ENCODE results near the gene SPATA45. TPM values are rescaled to one million over a fixed set of nuclear protein-coding genes. Genes with fewer than 3 reads are reported as not detected.
"Not testable (repeated sequence)": the region's sequence is repeated elsewhere in the genome, so short reads cannot be mapped to it uniquely, and the experiment has no call there.

Gene SPATA45
- total RNA-seq, 1 experiment from 2014 or later, result 0.68 TPM

- peaks cover 3% of the 10 kb centered on the region for H3K23me2 ChIP-seq (ENCODE audit: insufficient read length, low read depth, low read length, poor library complexity, severe bottlenecking)
- no peak overlapping the region for H4K5ac ChIP-seq (ENCODE audit: insufficient read length, low read depth, low read length)
- no peaks in the 10 kb centered on the region for H3K79me1 ChIP-seq (ENCODE audit: insufficient read depth, low read depth, low read length, poor library complexity, severe bottlenecking)
- H2BK5ac ChIP-seq (ENCODE audit: insufficient read length, low read length), result no peak overlapping the region
- no peak for TF ChIP-seq CTCF (conservative IDR thresholded peaks at IDR 0.05)
- H3T11ph ChIP-seq (ENCODE audit: low read length), result no peak overlapping the region
- H2AK5ac ChIP-seq (ENCODE audit: insufficient read length, low read length), result no peak overlapping the region
- no peak for DNase-seq
- Mint-ChIP-seq H3K4me1 (peaks cover 14 to 16% of the 10 kb centered on the region in 2 experiments), H3K4me3 (peak overlapping the region in 1 of 2 experiments; percentile 8; a peak in 2 of 5 replicates), H3K27me3 (ENCODE audit: low read depth) (no peaks in the 10 kb centered on the region), H3K9me3 (no peaks in the 10 kb centered on the region), H3K36me3 (ENCODE audit: insufficient read depth in 1 of 3, low read depth in 3 of 3) (peaks cover 34 to 46% (median 35%) of the 10 kb centered on the region in 3 experiments; a peak in 6 of 7 replicates), H3K27ac (peak overlapping the region in 1 of 3 experiments; percentile 13; a peak in 2 of 7 replicates)
- no peak overlapping the region for H3K14ac ChIP-seq (ENCODE audit: insufficient read depth, low read length)
- H2BK120ac ChIP-seq (ENCODE audit: low read depth, low read length, poor library complexity, severe bottlenecking), result no peak overlapping the region
- H2BK15ac ChIP-seq (ENCODE audit: low read depth, low read length), result no peak overlapping the region
- H3K18ac ChIP-seq (ENCODE audit: insufficient read length, low read depth, low read length), result no peak overlapping the region
- H4K8ac ChIP-seq (replicated peaks; ENCODE audit: insufficient read length, low read depth, low read length), result no peak overlapping the region
- peak overlapping the region; percentile 8 for H3K4me2 ChIP-seq (ENCODE audit: insufficient read depth, insufficient read length, low read length)
- H3K27me3 ChIP-seq (ENCODE audit: insufficient read depth, low read length), result no peaks in the 10 kb centered on the region
- no peak overlapping the region for H2BK12ac ChIP-seq (ENCODE audit: insufficient read length, low read depth, low read length)
- H4K20me1 ChIP-seq (ENCODE audit: control insufficient read depth, insufficient read depth, insufficient read length), result no peaks in the 10 kb centered on the region
- no peak overlapping the region for H3K4ac ChIP-seq (ENCODE audit: low read depth, low read length)
- H3K79me2 ChIP-seq (ENCODE audit: insufficient read depth, low read length), result peaks cover 43% of the 10 kb centered on the region
- H3K23ac ChIP-seq (ENCODE audit: insufficient read length, low read depth, low read length), result no peak overlapping the region
- no peak overlapping the region for H4K91ac ChIP-seq (ENCODE audit: insufficient read length, low read depth, low read length)
- peaks cover 2% of the 10 kb centered on the region; the same call in 1 of the 2 replicates for H3K4me1 ChIP-seq (ENCODE audit: insufficient read depth, low read length)
- H3K9ac ChIP-seq (ENCODE audit: extremely low read depth, insufficient read length, low read length), result no peak overlapping the region
- no peaks in the 10 kb centered on the region for H3K9me3 ChIP-seq (ENCODE audit: control insufficient read depth, low read depth, low read length)
- H3K27ac ChIP-seq (ENCODE audit: insufficient read length, low read depth, low read length), result no peak overlapping the region
- no peak overlapping the region for H3K56ac ChIP-seq (ENCODE audit: insufficient read length, low read depth, low read length)
- no peak overlapping the region for H2BK20ac ChIP-seq (ENCODE audit: low read depth, low read length, poor library complexity, severe bottlenecking)
- no CpG with 5 or more reads among the region's 4 CpGs for WGBS (ENCODE audit: extremely low coverage, insufficient read length, low lambda C conversion rate)
- H2AFZ ChIP-seq (ENCODE audit: low read length), result no peak overlapping the region
These were observed 16.8 kb upstream of the SPATA45 start for GRCh38 chr1:212864201-212864600.

- H3K9me3 Mint-ChIP-seq; H2BK5ac ChIP-seq (ENCODE audit: insufficient read length, low read length); H3K4ac ChIP-seq (ENCODE audit: low read depth, low read length); H2BK120ac ChIP-seq (ENCODE audit: low read depth, low read length, poor library complexity, severe bottlenecking); H2AFZ ChIP-seq (ENCODE audit: low read length); DNase-seq; H4K91ac ChIP-seq (ENCODE audit: insufficient read length, low read depth, low read length); H4K20me1 ChIP-seq (ENCODE audit: control insufficient read depth, insufficient read depth, insufficient read length); H4K5ac ChIP-seq (ENCODE audit: insufficient read length, low read depth, low read length); H3K23me2 ChIP-seq (ENCODE audit: insufficient read length, low read depth, low read length, poor library complexity, severe bottlenecking); H2BK12ac ChIP-seq (ENCODE audit: insufficient read length, low read depth, low read length); H2BK20ac ChIP-seq (ENCODE audit: low read depth, low read length, poor library complexity, severe bottlenecking); H3K9me3 ChIP-seq (ENCODE audit: control insufficient read depth, low read depth, low read length); H3K27ac ChIP-seq (ENCODE audit: insufficient read length, low read depth, low read length); H4K8ac ChIP-seq (replicated peaks; ENCODE audit: insufficient read length, low read depth, low read length); H3K23ac ChIP-seq (ENCODE audit: insufficient read length, low read depth, low read length); H3T11ph ChIP-seq (ENCODE audit: low read length); H3K27me3 ChIP-seq (ENCODE audit: insufficient read depth, low read length); H2AK5ac ChIP-seq (ENCODE audit: insufficient read length, low read length); H3K4me1 ChIP-seq (ENCODE audit: insufficient read depth, low read length); H3K27me3 Mint-ChIP-seq (ENCODE audit: low read depth); H3K9ac ChIP-seq (ENCODE audit: extremely low read depth, insufficient read length, low read length); H3K79me1 ChIP-seq (ENCODE audit: insufficient read depth, low read depth, low read length, poor library complexity, severe bottlenecking); H2BK15ac ChIP-seq (ENCODE audit: low read depth, low read length); H3K18ac ChIP-seq (ENCODE audit: insufficient read length, low read depth, low read length); H3K14ac ChIP-seq (ENCODE audit: insufficient read depth, low read length); H3K56ac ChIP-seq (ENCODE audit: insufficient read length, low read depth, low read length): not testable (repeated sequence)
- peaks cover 33 to 42% (median 39%) of the 10 kb centered on the region in 3 experiments for H3K36me3 Mint-ChIP-seq (ENCODE audit: insufficient read depth in 1 of 3, low read depth in 3 of 3)
- H3K79me2 ChIP-seq (ENCODE audit: insufficient read depth, low read length), result peaks cover 51% of the 10 kb centered on the region
- H3K4me2 ChIP-seq (ENCODE audit: insufficient read depth, insufficient read length, low read length), result peak overlapping the region; percentile 60
- H3K27ac Mint-ChIP-seq, result peak overlapping the region in 2 of 3 experiments; percentile 1 to 47; a peak in 1 of 7 replicates
- peaks cover 16 to 20% of the 10 kb centered on the region in 2 experiments for H3K4me1 Mint-ChIP-seq
- no CpG with 5 or more reads among the region's 10 CpGs for WGBS (ENCODE audit: extremely low coverage, insufficient read length, low lambda C conversion rate)
- peak overlapping the region in 1 of 2 experiments; percentile 16; a peak in 2 of 5 replicates for H3K4me3 Mint-ChIP-seq
These were observed 15.9 kb upstream of the SPATA45 start for GRCh38 chr1:212863345-212863744.
